Spleen (tissue), 11 donors: ENCODE data around the gene ADM. TPM values are rescaled to one million over a fixed set of nuclear protein-coding genes. Genes with fewer than 3 reads are reported as not detected.

Source experiments
- DNase-seq: peaks from one replicate; pipeline ENCODE4 v3.0.0-alpha.2; 2020
- H3K27ac ChIP-seq, 8 donors: fragments of 200-600 bp; sonication (generic) in 7 of 8; 1 replicate in 4 of 8; 2 replicates in 4 of 8; pipeline versions ENCODE4 v1.5.0 to v1.8.0; 2016 to 2021; ENCODE audit warnings: inconsistent platforms in 4 of 8, mild to moderate bottlenecking in 4 of 8, moderate library complexity in 1 of 8
- H3K27me3 ChIP-seq, 7 donors: fragments of 200-600 bp; sonication (generic) in 6 of 7; replicated peaks in 1 of 7; 1 replicate in 4 of 7; 2 replicates in 3 of 7; pipeline versions ENCODE4 v1.5.0 to v1.8.0; 2016 to 2021; ENCODE audit warnings: inconsistent platforms in 3 of 7, mild to moderate bottlenecking in 1 of 7
- H3K36me3 ChIP-seq, 6 donors: fragments of 200-600 bp; sonication (generic) in 5 of 6; 1 replicate in 4 of 6; 2 replicates in 2 of 6; pipeline versions ENCODE4 v1.5.0 to v1.8.0; 2016 to 2021; ENCODE audit warnings: inconsistent platforms in 2 of 6
- H3K4me1 ChIP-seq, 6 donors: fragments of 200-600 bp; sonication (generic) in 5 of 6; 1 replicate in 3 of 6; 2 replicates in 3 of 6; pipeline versions ENCODE4 v1.5.0 to v1.8.0; 2016 to 2021; ENCODE audit warnings: inconsistent platforms in 3 of 6
- H3K4me3 ChIP-seq, 8 donors: fragments of 200-600 bp; sonication (generic) in 7 of 8; 1 replicate in 4 of 8; 2 replicates in 4 of 8; pipeline versions ENCODE4 v1.5.0 to v1.8.0; 2016 to 2021; ENCODE audit warnings: inconsistent platforms in 4 of 8, mild to moderate bottlenecking in 4 of 8, moderate library complexity in 2 of 8
- H3K9me3 ChIP-seq, 8 donors: fragments of 200-600 bp; sonication (generic) in 7 of 8; 1 replicate in 4 of 8; 2 replicates in 4 of 8; pipeline versions ENCODE4 v1.5.0 to v1.8.0; 2016 to 2021; ENCODE audit warnings: inconsistent platforms in 4 of 8
- CTCF ChIP-seq, 11 experiments: fragments of 200-600 bp in 7 of 11; fragments of 450-650 bp in 4 of 11; sonication (generic) in 4 of 11; IDR thresholded peaks in 8 of 11; conservative IDR thresholded peaks in 3 of 11; 1 replicate in 7 of 11; 2 replicates in 4 of 11; pipeline versions ENCODE4 v1.4.0 to v1.8.0; 2016 to 2021; ENCODE audit warnings: antibody characterized with exemption in 11 of 11, inconsistent platforms in 4 of 11, mild to moderate bottlenecking in 1 of 11
- POLR2A ChIP-seq, 3 donors: fragments of 450-650 bp; IDR thresholded peaks; one replicate each; pipeline ENCODE4 v1.5.1; 2017; ENCODE audit warnings: antibody characterized with exemption in 3 of 3, mild to moderate bottlenecking in 1 of 3
- POLR2AphosphoS5 ChIP-seq, 3 donors: sonication (generic); formaldehyde crosslinking; IDR thresholded peaks; one replicate each; pipeline ENCODE4 v1.5.1; 2017; ENCODE audit warnings: antibody characterized with exemption in 3 of 3
- WGBS, 5 donors: extraction: QIAGEN DNeasy Blood & Tissue Kit in 3 of 5; methylation state at CpG; one replicate each; pipeline versions ENCODE4 v1.1.5 to v1.1.7; 2013 to 2018; 5-methylcytosine and 5-hydroxymethylcytosine counted together
- intact Hi-C: fragments of 100-400 bp; cut with DNase I; formaldehyde crosslinking; loops from one replicate; pipeline ENCODE4 v1.15.0; 2023; ENCODE audit warnings: low total_unique reads
- polyA plus RNA-seq, 3 donors: library from polyadenylated mRNA; stranded (reverse); fragments of 200-250 nt; gene quantifications; one replicate each; pipeline ENCODE4 v1.2.1, GENCODE V29; 2013
- total RNA-seq, 7 donors: library from RNA; depleted of rRNA in 3 of 7; stranded (reverse); fragments of >200 nt in 3 of 7; fragmentation: NEBNext Ultra II Directional in 4 of 7; extraction: Animal tissue kit (Norgen Biotek cat#: 25700) in 4 of 7; gene quantifications; one replicate each; pipeline versions ENCODE4 v1.1.0 to v1.2.1, GENCODE V29; 2016 to 2021
- donor health status: healthy with polysubstance abuse.
- donor health status: DM: no; HTN: no; CAD: no; lungs with moderate emphysema.
- donor health status: DM: no; HTN: no; CAD: no.
- donor health status: Bipolar disorder and iron deficiency.
- donor health status: healthy.
- donor health status: DM: no; HTN: no; CAD: no.
- donor health status: DM: yes; HTN: yes; CAD: no.

ADM gene
- total and polyA plus RNA-seq, 10 donors = 5.2 to 88.0 (median 34.6) TPM

GRCh38 chr11:10319702-10320558 lies 15.1 kb downstream of the ADM start:
- no peaks in the 10 kb centered on the region for H3K36me3 ChIP-seq
- H3K27ac ChIP-seq = no peak overlapping the region
- no peak for DNase-seq
- 36 to 60% (median 50%) methylated on average over 6 of the region's 6 CpGs for WGBS, 5 donors
- H3K4me1 ChIP-seq = peaks cover 3 to 46% (median 11%) of the 10 kb centered on the region in 6 donors
- H3K4me3 ChIP-seq = no peak overlapping the region
- no peaks in the 10 kb centered on the region for H3K9me3 ChIP-seq
- TF ChIP-seq POLR2A (IDR thresholded peaks at IDR 0.05) (no peak), CTCF (IDR thresholded peaks at IDR 0.05 in 8 of 11, conservative IDR thresholded peaks at IDR 0.05 in 3 of 11) (no peak), POLR2AphosphoS5 (IDR thresholded peaks at IDR 0.05) (no peak)
- no peaks in the 10 kb centered on the region for H3K27me3 ChIP-seq
- intact Hi-C loops = loop anchor here (5.0 to 10.0 kb wide), 2 partner anchors 455 to 563 kb away; no protein-coding TSS in a partner anchor

- Histone ChIP-seq H3K27me3 (no peaks in the 10 kb centered on the region), H3K9me3 (no peaks in the 10 kb centered on the region), H3K36me3 (no peaks in the 10 kb centered on the region), H3K27ac (no peak overlapping the region), H3K4me1 (peaks cover 3 to 43% (median 11%) of the 10 kb centered on the region in 6 donors), H3K4me3 (no peak overlapping the region)
- no peak for DNase-seq
- TF ChIP-seq CTCF (IDR thresholded peaks at IDR 0.05 in 8 of 11, conservative IDR thresholded peaks at IDR 0.05 in 3 of 11) (no peak), POLR2AphosphoS5 (IDR thresholded peaks at IDR 0.05) (no peak), POLR2A (IDR thresholded peaks at IDR 0.05) (no peak)
- intact Hi-C loops = loop anchor here (5.0 to 10.0 kb wide), 2 partner anchors 456 to 564 kb away; no protein-coding TSS in a partner anchor
- WGBS, 5 donors = 93 to 97% (median 94%) methylated on average over 4 of the region's 4 CpGs
Observed at GRCh38 chr11:10320736-10321465, 16.0 kb downstream of the ADM start.

- H3K27ac ChIP-seq = no peak overlapping the region
- intact Hi-C loops = loop anchor here (5.0 to 10.0 kb wide), 2 partner anchors 458 to 565 kb away; no protein-coding TSS in a partner anchor
- DNase-seq = no peak
- no peaks in the 10 kb centered on the region for H3K27me3 ChIP-seq
- WGBS, 5 donors = 74 to 100% (median 96%) methylated on average over 2 of the region's 2 CpGs
- H3K9me3 ChIP-seq = no peaks in the 10 kb centered on the region
- H3K4me3 ChIP-seq = no peak overlapping the region
- TF ChIP-seq CTCF (IDR thresholded peaks at IDR 0.05 in 8 of 11, conservative IDR thresholded peaks at IDR 0.05 in 3 of 11) = no peak
- peaks cover 3 to 37% (median 15%) of the 10 kb centered on the region in 6 donors for H3K4me1 ChIP-seq
- H3K36me3 ChIP-seq = no peaks in the 10 kb centered on the region
Observed at GRCh38 chr11:10322401-10322800, 17.5 kb downstream of the ADM start.
